ENCODE data around the gene CCDC146.

DNA sequence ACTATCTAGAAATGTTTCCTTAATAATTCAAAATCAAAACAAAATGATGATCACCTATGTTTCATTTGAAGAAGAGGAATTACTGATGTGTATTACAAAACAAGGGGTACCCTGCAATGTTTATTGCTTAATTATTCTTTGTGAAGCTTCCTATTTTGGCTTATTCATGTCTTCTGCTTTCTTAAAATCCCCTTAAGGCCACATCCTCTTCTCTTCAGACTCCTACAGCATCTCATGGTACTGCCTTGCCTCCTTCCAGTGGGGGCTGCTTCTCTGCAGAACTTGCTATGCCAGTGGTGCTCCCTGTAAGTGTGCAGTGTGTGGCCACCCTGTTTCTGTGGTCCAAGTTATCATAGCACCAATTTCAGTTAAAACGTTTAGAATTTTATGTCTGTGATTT, 35.0 kb downstream of the CCDC146 start:
- TF ChIP-seq GATA2 (IDR thresholded peaks at IDR 0.05; ENCODE audit: low read depth, low read length) (no peak), GATA3 (IDR thresholded peaks at IDR 0.05; ENCODE audit: low read depth, low read length) (no peak)

Data from SH-SY5Y (cell line).